Cardiac fibroblast (primary cell): ENCODE data around the gene FRMD4A.

Experiments used
- DNase-seq, 2 donors: peaks; one replicate each; pipeline versions ENCODE4 v3.0.0 to v3.0.0-alpha.2; 2010; ENCODE audit warnings: low read depth in 2 of 2
- H3K4me3 ChIP-seq, 2 donors: replicated peaks in 1 of 2; 1 replicate in 1 of 2; 2 replicates in 1 of 2; pipeline ENCODE4 v1.5.1; 2011; ENCODE audit warnings: low read depth in 2 of 2, low read length in 2 of 2, mild to moderate bottlenecking in 2 of 2, moderate library complexity in 1 of 2
- CTCF ChIP-seq: IDR thresholded peaks from one replicate; pipeline ENCODE4 v1.5.1; 2011; ENCODE audit warnings: low read depth, mild to moderate bottlenecking, low read length, inconsistent platforms

Gene FRMD4A

GRCh38 chr10:14349081-14349480 is 18.4 kb upstream of the FRMD4A start:
- DNase-seq = no peak
- TF ChIP-seq CTCF = no peak
- no peak overlapping the region for H3K4me3 ChIP-seq

GRCh38 chr10:14345262-14345661 is 14.5 kb upstream of the FRMD4A start:
- no peak for DNase-seq
- no peak for TF ChIP-seq CTCF

GRCh38 chr10:14340051-14340744 is 9.5 kb upstream of the FRMD4A start:
- no peak for TF ChIP-seq CTCF
- H3K4me3 ChIP-seq = no peak overlapping the region
- DNase-seq = no peak

More at GRCh38 chr10:14345262-14345661, 14.5 kb upstream of the FRMD4A start:
- H3K4me3 ChIP-seq = no peak overlapping the region

GRCh38 chr10:14336736-14337135 is 6.0 kb upstream of the FRMD4A start:
- DNase-seq = no peak
- no peak for TF ChIP-seq CTCF
- no peak overlapping the region for H3K4me3 ChIP-seq

GRCh38 chr10:14334771-14335170 is 4.0 kb upstream of the FRMD4A start:
- no peak for DNase-seq
- TF ChIP-seq CTCF = no peak
- H3K4me3 ChIP-seq = no peak overlapping the region

GRCh38 chr10:14333606-14334005 is 2.9 kb upstream of the FRMD4A start:
- no peak for DNase-seq
- TF ChIP-seq CTCF = no peak
- H3K4me3 ChIP-seq = no peak overlapping the region

- no peak for DNase-seq
- H3K4me3 ChIP-seq = no peak overlapping the region
- TF ChIP-seq CTCF = no peak
These were observed 2.2 kb upstream of the FRMD4A start for GRCh38 chr10:14332903-14333302.
